PC-3 (cell line): ENCODE data around the gene CFAP210. TPM values are rescaled to one million over a fixed set of nuclear protein-coding genes. Genes with fewer than 3 reads are reported as not detected.
"Not testable (repeated sequence)": the region's sequence is repeated elsewhere in the genome, so short reads cannot be mapped to it uniquely, and the experiment has no call there.

Experiments used
- ATAC-seq: fragments of 200-7000 bp; cut with Tn5 transposase; 2 replicates; pipeline ENCODE4 v1.9.1; 2020; ENCODE audit warnings: mild to moderate bottlenecking, moderate library complexity
- BruUV-seq: library from RNA; stranded (reverse); fragments of 400-500 nt; replicated peaks from 2 replicates; lab custom pipeline; 2021; lab: Mats Ljungman, UMichigan
- CTCF ChIA-PET: fragments of 300-600 bp; sonication (Branson Sonifier 250); formaldehyde crosslinking; loops from one replicate; lab custom pipeline; 2022; ENCODE audit warnings: antibody characterized with exemption; lab: Charles Lee
- POLR2A ChIA-PET: fragments of 300-600 bp; sonication (Branson Sonifier 250); formaldehyde crosslinking; loops from one replicate; lab custom pipeline; 2022; ENCODE audit warnings: antibody characterized with exemption; ENCODE audit not compliant: unreplicated experiment; lab: Charles Lee
- DNase-seq: peaks from one replicate; pipeline ENCODE4 v3.0.0-alpha.2; 2015
- H2AFZ ChIP-seq: fragments of 300-600 bp; sonication (generic); 2 replicates; pipeline ENCODE4 v1.6.0; 2016; ENCODE audit warnings: antibody characterized with exemption, low read length
- H3F3A ChIP-seq: fragments of 300-600 bp; sonication (generic); one replicate; pipeline ENCODE4 v1.6.0; 2017; ENCODE audit warnings: antibody characterized with exemption, low read length, control low read depth, mild to moderate bottlenecking; ENCODE audit not compliant: unreplicated experiment
- H3K27ac ChIP-seq: fragments of 300-600 bp; sonication (generic); 2 replicates; pipeline ENCODE4 v1.5.1; 2016; ENCODE audit warnings: mild to moderate bottlenecking, low read length
- H3K27me3 ChIP-seq: fragments of 300-600 bp; sonication (generic); 2 replicates; pipeline ENCODE4 v1.6.1; 2016; ENCODE audit warnings: low read length, mixed read lengths
- H3K36me3 ChIP-seq: fragments of 300-600 bp; sonication (generic); 2 replicates; pipeline ENCODE4 v1.6.1; 2016; ENCODE audit warnings: low read depth, mixed run types, low read length, mixed read lengths
- H3K4me1 ChIP-seq: fragments of 300-600 bp; sonication (generic); 2 replicates; pipeline ENCODE4 v1.5.1; 2016; ENCODE audit warnings: low read length; ENCODE audit not compliant: insufficient read depth
- H3K4me2 ChIP-seq: fragments of 300-600 bp; sonication (generic); 2 replicates; pipeline ENCODE4 v1.6.0; 2016; ENCODE audit warnings: low read length
- H3K4me3 ChIP-seq: fragments of 300-600 bp; sonication (generic); 2 replicates; pipeline ENCODE4 v1.5.1; 2016; ENCODE audit warnings: mild to moderate bottlenecking, low read length, mixed read lengths
- H3K79me2 ChIP-seq: fragments of 300-600 bp; sonication (generic); 2 replicates; pipeline ENCODE4 v1.6.1; 2017; ENCODE audit warnings: low read length, mixed read lengths
- H3K9ac ChIP-seq: fragments of 300-600 bp; sonication (generic); 2 replicates; pipeline ENCODE4 v1.6.0; 2016; ENCODE audit warnings: mild to moderate bottlenecking, low read length
- H3K9me2 ChIP-seq: fragments of 300-600 bp; sonication (generic); replicated peaks from 2 replicates; pipeline ENCODE4 v1.6.1; 2016; ENCODE audit warnings: mixed run types, low read length, mixed read lengths
- H3K9me3 ChIP-seq: fragments of 300-600 bp; sonication (generic); 2 replicates; pipeline ENCODE4 v1.6.1; 2016; ENCODE audit warnings: low read length, mixed read lengths
- H4K20me1 ChIP-seq: fragments of 300-600 bp; sonication (generic); 2 replicates; pipeline ENCODE4 v1.6.1; 2016; ENCODE audit warnings: low read length, mixed read lengths
- CTCF ChIP-seq: fragments of 300-600 bp; sonication (generic); conservative IDR thresholded peaks from 2 replicates; pipeline ENCODE4 v1.5.1; 2017; ENCODE audit warnings: antibody characterized with exemption, low read depth, mild to moderate bottlenecking, low read length
- EZH2 ChIP-seq: fragments of 300-600 bp; sonication (generic); IDR thresholded peaks from one replicate; pipeline ENCODE4 v1.6.1; 2017; ENCODE audit warnings: antibody characterized with exemption, mild to moderate bottlenecking, low read length; ENCODE audit not compliant: unreplicated experiment
- EZH2phosphoT487 ChIP-seq: fragments of 300-600 bp; sonication (generic); IDR thresholded peaks from 2 replicates; pipeline ENCODE4 v1.6.1; 2018; ENCODE audit warnings: mild to moderate bottlenecking, antibody characterized with exemption, low read length, borderline replicate concordance
- intact Hi-C: fragments of 100-400 bp; cut with micrococcal nuclease; formaldehyde crosslinking; loops from 2 replicates; pipeline ENCODE4 v1.9.0; 2023
- total RNA-seq: library from RNA; depleted of rRNA; stranded (reverse); fragments of >200 nt; gene quantifications from 2 replicates; pipeline ENCODE4 v1.2.3, GENCODE V29; 2014

CFAP210 gene
- total RNA-seq, 1 experiment from 2014 or later = not detected

- H3K9me3 ChIP-seq, H3K79me2 ChIP-seq, CTCF ChIA-PET, BruUV-seq, H2AFZ ChIP-seq, ATAC-seq, H3K9ac ChIP-seq, H4K20me1 ChIP-seq, H3K4me3 ChIP-seq, intact Hi-C loops, H3K27ac ChIP-seq, H3K4me2 ChIP-seq, POLR2A ChIA-PET, H3K36me3 ChIP-seq, DNase-seq, H3K27me3 ChIP-seq, H3F3A ChIP-seq, H3K9me2 ChIP-seq: not testable (repeated sequence)
- H3K4me1 ChIP-seq = peaks cover 17% of the 10 kb centered on the region
Observed at GRCh38 chr2:169687943-169688342, 6.3 kb downstream of the CFAP210 start.

GRCh38 chr2:169686825-169687224 is 7.4 kb downstream of the CFAP210 start:
- H4K20me1 ChIP-seq, H3K36me3 ChIP-seq, H3K27ac ChIP-seq, CTCF ChIA-PET, H3K79me2 ChIP-seq, H3K4me3 ChIP-seq, H3F3A ChIP-seq, intact Hi-C loops, DNase-seq, ATAC-seq, H3K27me3 ChIP-seq, H3K9ac ChIP-seq, BruUV-seq, H3K4me2 ChIP-seq, POLR2A ChIA-PET, H3K9me3 ChIP-seq, H3K9me2 ChIP-seq, H2AFZ ChIP-seq: not testable (repeated sequence)
- H3K4me1 ChIP-seq = peaks cover 24% of the 10 kb centered on the region

GRCh38 chr2:169684712-169685111 is 9.5 kb downstream of the CFAP210 start:
- Histone ChIP-seq H3K4me2 (peak overlapping the region; percentile 46; the same call in 1 of the 2 replicates), H3K27ac (peak overlapping the region; percentile 79), H3K4me1 (peaks cover 24% of the 10 kb centered on the region)
- H4K20me1 ChIP-seq, CTCF ChIA-PET, POLR2A ChIA-PET, H3K9ac ChIP-seq, H3F3A ChIP-seq, BruUV-seq, DNase-seq, ATAC-seq, H2AFZ ChIP-seq, H3K9me3 ChIP-seq, H3K36me3 ChIP-seq, H3K27me3 ChIP-seq, H3K4me3 ChIP-seq, H3K9me2 ChIP-seq, H3K79me2 ChIP-seq: not testable (repeated sequence)
- intact Hi-C loops = loop anchor here (5.0 kb wide), 1 partner anchor 37 kb away; no protein-coding TSS in a partner anchor

GRCh38 chr2:169684135-169684565 is 10.1 kb downstream of the CFAP210 start:
- Histone ChIP-seq H3K4me3 (no peak overlapping the region), H3K36me3 (no peaks in the 10 kb centered on the region), H3K9me3 (no peaks in the 10 kb centered on the region), H3F3A (no peaks in the 10 kb centered on the region), H3K9ac (peak overlapping the region; percentile 45; the same call in 1 of the 2 replicates), H3K4me2 (peak overlapping the region; percentile 46), H3K27ac (peak overlapping the region; percentile 79), H3K9me2 (no peaks in the 10 kb centered on the region), H2AFZ (no peak overlapping the region), H3K4me1 (peaks cover 24% of the 10 kb centered on the region), H3K27me3 (no peaks in the 10 kb centered on the region), H3K79me2 (no peaks in the 10 kb centered on the region), H4K20me1 (no peaks in the 10 kb centered on the region)
- CTCF ChIA-PET = no interaction called here
- TF ChIP-seq EZH2 = no peak
- no peak for TF ChIP-seq EZH2phosphoT487
- TF ChIP-seq CTCF = no peak
- intact Hi-C loops = loop anchor here (5.0 kb wide), 1 partner anchor 37 kb away; no protein-coding TSS in a partner anchor
- ATAC-seq (peak; percentile 73), DNase-seq (peak; percentile 50)
- POLR2A ChIA-PET = interaction anchor here (0.6 to 1.0 kb wide), 2 partner anchors 9 to 28 kb away, joined by 4 read pairs; no protein-coding TSS in a partner anchor
- BruUV-seq = no TSS peak
